GM23338 (cell line): ENCODE data around the gene RHOT1.

Experiments used
- CTCF ChIP-seq, 2 experiments: fragments of 200-600 bp in 1 of 2; sonication (generic) in 1 of 2; conservative IDR thresholded peaks; 2 replicates each; pipeline versions ENCODE4 v1.5.1 to v1.6.1; 2016 to 2017; ENCODE audit warnings: antibody characterized with exemption in 2 of 2, low read depth in 2 of 2, mild to moderate bottlenecking in 2 of 2, moderate library complexity in 1 of 2
- ETS1 ChIP-seq: IDR thresholded peaks from 2 replicates; pipeline ENCODE4 v1.6.1; 2016; ENCODE audit warnings: antibody characterized with exemption
- EZH2phosphoT487 ChIP-seq: fragments of 200-600 bp; sonication (generic); IDR thresholded peaks from one replicate; pipeline ENCODE4 v1.8.1; 2018; ENCODE audit warnings: antibody characterized with exemption; ENCODE audit not compliant: unreplicated experiment

- TF ChIP-seq CTCF (conservative IDR thresholded peaks at IDR 0.05; ENCODE audit: low read depth in 2 of 2) (no peak), EZH2phosphoT487 (no peak), ETS1 (no peak)
Measured at GRCh38 chr17:32268734-32269288, 126.5 kb downstream of the RHOT1 start.
